NCI-H2029 treated with DMSO at 0.1 percent for 48 hours (cell line): ENCODE results near the gene SLC35B3.
"Not testable (repeated sequence)": the region's sequence is repeated elsewhere in the genome, so short reads cannot be mapped to it uniquely, and the experiment has no call there.

Experiments
- DNase-seq: peaks from one replicate; lab custom pipeline; 2025; lab: John Stamatoyannopoulos, UW

SLC35B3 gene

GRCh38 chr6:8435093-8435844 is at the start of gene SLC35B3:
Gene SLC35B3 (minus strand): TSS chr6:8435545.
- peak; percentile 93 for DNase-seq

DNA sequence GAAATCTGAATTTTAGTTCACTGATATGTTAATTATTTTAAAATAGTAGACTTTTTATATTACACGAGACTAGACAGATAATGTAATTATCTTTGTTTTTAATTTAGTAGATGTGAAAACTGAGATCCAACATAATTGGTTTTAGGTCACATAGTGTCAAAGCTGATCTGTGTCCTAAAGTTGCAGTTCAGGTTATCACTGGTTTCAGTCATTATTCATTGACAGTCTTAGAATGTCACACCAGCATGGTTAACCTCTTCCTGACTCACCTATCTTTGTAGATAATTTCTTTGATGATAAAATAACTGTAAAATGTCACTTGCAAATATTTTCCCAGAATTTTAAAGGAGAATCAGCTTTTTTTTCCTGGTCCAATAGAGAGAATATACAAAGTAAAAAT is 48.3 kb upstream of the SLC35B3 start:
- DNase-seq, result no peak

DNA sequence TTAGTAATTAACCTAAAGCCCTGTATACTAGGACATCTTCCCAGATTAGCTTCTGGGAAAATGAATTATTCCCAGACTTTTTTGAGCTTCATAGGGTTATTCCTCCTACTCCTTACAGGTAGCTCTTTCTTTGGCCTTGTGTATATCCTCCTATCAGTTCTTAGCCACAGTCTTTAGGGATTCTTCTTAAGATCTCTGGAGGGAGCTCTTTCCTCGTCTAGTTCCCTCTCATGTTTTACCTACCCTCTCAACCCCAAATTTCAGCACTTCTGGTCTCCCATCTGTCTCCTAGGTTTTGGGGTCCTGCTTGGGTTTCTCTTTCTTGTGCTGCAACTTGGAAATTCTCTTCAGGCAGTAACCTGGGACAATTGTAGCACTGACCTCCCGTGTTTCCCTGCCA is 46.4 kb upstream of the SLC35B3 start:
- DNase-seq, result no peak

DNA sequence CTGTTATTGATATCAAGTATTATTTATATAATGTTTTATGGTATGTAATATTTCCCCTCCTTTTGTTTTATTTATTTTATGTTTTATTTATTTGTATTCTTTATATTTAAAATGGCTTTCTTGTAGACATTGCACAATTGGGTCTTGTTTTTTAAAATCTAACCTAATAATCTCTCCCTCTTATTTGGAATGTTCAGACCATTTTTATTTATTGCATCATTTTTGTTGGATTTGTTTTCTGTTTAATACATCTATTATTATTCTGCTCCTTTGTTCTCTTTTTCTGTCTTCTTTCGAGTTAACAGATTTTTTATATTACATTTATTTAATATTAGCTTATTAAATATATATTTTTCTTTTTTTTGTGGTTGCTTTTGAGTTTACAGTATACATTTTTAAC is 43.1 kb upstream of the SLC35B3 start:
- no peak for DNase-seq

DNA sequence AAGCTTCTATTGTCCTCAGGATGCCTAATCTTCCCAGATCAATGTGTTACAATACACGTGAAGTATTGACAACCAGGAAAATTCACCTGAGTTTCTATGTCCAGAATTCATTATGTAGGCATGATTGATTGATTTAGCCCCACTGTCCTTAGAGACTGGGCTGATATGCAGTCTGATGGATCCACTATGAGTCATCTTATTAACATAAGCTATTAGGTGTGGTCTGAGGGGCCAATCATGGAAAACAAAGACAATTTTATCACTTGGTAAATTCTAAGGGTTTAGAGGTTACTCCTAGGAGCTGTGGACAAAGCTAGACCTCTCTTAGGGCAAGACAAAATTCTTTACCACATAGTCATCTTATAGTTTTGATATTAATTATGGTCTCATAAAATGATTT is 41.3 kb upstream of the SLC35B3 start:
- DNase-seq, result no peak

- DNase-seq, result no peak
Measured at GRCh38 chr6:8468552-8469356, 33.4 kb upstream of the SLC35B3 start.

GRCh38 chr6:8462694-8463093 is 27.3 kb upstream of the SLC35B3 start:
- no peak for DNase-seq

DNA sequence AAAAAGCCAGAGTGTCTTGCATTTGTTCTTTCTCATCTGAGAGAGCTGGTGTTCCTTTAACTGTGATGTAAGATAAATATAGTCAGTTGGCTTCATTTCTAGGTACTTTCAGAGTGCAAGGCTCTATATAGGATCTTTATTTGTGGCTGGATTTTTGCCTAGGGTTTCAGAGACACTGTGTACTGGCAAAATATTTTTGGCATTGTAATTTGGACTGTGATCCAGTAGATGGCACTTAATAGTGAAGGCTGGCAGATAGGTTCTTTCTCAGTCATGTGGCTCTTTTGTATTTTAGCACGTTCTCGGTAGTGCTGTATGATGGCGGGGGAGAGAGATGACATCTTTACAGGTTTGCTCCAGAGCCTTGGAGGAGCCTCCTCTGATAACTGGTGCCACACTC is 26.8 kb upstream of the SLC35B3 start:
- no peak for DNase-seq

DNA sequence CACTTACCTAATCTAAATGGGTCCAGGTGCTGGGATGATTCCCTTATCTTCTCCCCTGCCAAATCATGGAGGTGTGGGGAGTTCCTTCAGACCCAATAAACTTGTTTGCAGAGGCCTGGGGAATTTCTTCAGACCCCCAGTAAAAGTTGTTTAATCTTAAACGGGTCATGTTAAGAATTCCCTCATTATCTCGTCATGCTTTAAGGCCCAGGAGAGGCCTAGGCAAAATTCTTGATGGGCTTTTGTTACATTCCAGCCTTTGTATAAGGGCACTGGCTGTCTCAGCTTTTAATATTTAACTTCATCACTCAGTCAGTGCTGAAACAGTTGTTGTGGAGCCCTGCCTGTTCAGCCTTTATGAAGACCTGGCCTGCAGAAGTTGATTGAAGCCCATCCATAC is 11.0 kb upstream of the SLC35B3 start:
- no peak for DNase-seq

DNA sequence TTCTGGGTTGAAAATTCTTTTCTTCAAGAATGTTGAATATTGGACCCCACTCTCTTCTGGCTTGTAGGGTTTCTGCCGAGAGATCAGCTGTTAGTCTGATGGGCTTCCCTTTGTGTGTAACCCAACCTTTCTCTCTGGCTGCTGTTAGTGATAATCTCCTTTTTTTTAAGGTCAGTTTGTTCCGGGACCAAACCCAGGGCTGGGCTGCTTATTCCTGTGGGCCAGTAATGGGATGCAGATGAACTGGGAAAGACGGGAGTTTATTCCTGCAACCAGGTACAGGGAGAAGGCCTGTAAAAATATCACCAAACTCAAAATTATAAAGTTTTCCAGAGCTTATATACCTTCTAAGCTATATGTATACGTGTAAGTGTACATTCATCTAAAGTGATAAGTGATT is 10.6 kb upstream of the SLC35B3 start:
- not testable (repeated sequence) for DNase-seq

GRCh38 chr6:8442150-8442549 is 6.8 kb upstream of the SLC35B3 start:
- DNase-seq, result no peak

GRCh38 chr6:8441452-8441851 is 6.1 kb upstream of the SLC35B3 start:
- DNase-seq, result no peak

DNA sequence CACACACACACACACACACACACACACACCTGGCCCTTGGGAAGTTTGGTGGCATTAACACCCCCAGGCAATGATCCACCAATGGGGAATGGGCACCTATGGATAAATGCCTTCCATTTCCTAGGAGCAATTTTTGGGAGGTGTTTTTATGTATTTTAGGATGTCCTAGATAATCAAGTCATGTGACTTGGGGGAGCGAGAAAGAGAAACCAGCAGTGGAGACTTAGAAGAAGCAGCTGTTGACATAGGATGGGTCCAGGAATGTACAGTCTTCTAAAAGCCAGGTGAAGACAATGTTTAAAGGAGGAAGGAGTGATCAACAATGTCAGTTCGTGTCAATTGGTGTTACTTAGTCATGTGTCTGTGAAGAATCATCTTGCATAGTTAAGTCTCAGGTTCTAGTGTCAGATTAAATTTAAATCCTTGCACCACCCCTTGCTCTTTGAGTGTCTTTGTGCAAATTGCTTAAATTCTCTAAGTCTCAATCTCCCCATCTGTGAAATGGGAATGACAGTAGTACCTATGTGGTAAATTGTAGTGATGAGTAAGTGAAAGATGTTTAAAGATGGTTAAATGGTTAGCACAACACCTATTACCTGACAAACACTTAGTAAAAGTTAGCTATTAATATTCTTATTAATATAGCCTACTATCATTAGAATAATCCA is 4.4 kb upstream of the SLC35B3 start:
- DNase-seq, result no peak

DNA sequence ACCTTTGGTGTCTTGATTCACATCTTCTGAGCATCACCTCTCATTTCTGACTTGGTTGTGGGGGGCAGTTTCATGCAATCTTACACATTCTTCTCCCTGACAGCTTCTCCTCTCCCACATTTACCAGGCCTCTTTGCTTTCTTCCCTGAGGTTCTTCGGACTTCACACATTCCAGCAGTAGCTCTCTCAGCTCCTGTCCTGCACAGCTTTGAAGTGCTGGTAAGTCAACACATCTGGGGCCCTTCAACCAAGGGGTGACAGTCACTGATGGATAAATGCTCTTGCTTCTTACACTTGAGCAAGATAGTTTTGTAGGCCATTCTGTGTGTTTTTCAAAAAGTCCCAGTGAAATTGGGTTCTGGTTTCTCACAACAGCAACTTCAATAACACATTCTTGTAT is 2.5 kb upstream of the SLC35B3 start:
- no peak for DNase-seq

- no peak for DNase-seq
Measured at GRCh38 chr6:8436966-8437365, 1.6 kb upstream of the SLC35B3 start.

GRCh38 chr6:8435845-8436168 is 462 bp upstream of the SLC35B3 start:
- DNase-seq, result peak; percentile 59

DNA sequence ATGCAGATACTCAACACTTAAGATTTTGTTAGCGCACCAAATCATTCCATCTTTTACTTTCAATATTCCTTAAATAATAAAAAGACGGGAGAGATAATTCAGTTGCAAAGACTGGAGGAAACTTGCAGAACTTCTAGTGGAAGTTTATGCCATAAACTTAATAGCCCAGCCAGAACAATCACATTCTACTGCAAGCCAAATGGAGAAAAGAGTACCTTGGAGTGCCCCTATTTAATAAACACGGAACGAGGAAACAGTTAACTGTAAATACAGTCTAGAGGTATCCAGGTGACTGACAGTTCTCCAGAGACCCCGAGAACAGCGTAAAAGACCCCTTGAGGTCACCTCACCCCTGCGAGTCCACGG is 635 bp downstream of the SLC35B3 start:
- peak; percentile 37 for DNase-seq

GRCh38 chr6:8432614-8433013 is 2.7 kb downstream of the SLC35B3 start:
- no peak for DNase-seq

DNA sequence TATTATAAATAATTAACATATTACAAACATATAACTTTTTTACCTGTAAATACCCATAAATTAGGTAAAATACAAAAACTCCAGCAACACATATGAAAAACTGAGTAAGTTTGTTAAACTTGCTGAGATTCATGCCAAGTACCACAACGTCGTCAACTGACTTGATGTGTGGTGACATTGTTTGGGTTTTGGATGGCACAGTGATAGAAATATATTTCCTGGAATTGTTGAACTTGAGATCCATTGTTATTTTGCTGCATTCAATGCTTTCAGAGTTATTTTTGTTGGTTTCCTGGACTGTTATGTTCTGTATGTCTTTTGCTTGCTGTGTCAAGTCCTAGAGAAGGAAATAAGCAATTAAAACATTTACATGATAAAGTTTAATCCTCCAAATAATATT is 5.5 kb downstream of the SLC35B3 start:
- no peak for DNase-seq

GRCh38 chr6:8426544-8426943 is 8.8 kb downstream of the SLC35B3 start:
- DNase-seq, result not testable (repeated sequence)

- DNase-seq, result no peak
Measured at GRCh38 chr6:8420031-8420588, 15.2 kb downstream of the SLC35B3 start.

DNA sequence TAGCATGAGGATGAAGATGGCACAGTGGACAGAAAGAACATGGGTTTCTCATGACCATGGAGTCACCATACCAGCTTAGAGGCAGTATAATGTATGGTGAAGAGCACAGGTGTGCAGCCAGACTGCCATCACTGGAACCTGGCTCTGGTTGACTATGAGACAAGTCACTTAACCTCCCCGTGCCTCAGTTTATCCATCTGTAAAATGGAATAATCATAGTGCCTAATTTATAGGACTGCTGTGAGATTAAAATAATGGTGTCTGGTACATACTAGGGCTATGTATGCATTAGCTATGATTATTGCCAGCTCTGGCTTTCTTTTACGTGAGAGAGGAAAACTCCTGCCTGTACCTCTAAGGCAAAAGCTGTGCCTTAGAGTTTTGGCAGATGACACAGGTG is 19.4 kb downstream of the SLC35B3 start:
- no peak for DNase-seq

- DNase-seq, result no peak
Measured at GRCh38 chr6:8415280-8415679, 20.1 kb downstream of the SLC35B3 start.
